DMS53 treated with DMSO at 0.1 percent for 48 hours (cell line): ENCODE data around the gene GMCL1.
A peak's percentile ranks its signal among the peaks of the same experiment; 100 is the strongest.
"Not testable (repeated sequence)": the region's sequence is repeated elsewhere in the genome, so short reads cannot be mapped to it uniquely, and the experiment has no call there.

Experiments
- DNase-seq: peaks from one replicate; lab custom pipeline; 2025; ENCODE audit not compliant: unreplicated experiment; lab: John Stamatoyannopoulos, UW

The GMCL1 gene

DNA sequence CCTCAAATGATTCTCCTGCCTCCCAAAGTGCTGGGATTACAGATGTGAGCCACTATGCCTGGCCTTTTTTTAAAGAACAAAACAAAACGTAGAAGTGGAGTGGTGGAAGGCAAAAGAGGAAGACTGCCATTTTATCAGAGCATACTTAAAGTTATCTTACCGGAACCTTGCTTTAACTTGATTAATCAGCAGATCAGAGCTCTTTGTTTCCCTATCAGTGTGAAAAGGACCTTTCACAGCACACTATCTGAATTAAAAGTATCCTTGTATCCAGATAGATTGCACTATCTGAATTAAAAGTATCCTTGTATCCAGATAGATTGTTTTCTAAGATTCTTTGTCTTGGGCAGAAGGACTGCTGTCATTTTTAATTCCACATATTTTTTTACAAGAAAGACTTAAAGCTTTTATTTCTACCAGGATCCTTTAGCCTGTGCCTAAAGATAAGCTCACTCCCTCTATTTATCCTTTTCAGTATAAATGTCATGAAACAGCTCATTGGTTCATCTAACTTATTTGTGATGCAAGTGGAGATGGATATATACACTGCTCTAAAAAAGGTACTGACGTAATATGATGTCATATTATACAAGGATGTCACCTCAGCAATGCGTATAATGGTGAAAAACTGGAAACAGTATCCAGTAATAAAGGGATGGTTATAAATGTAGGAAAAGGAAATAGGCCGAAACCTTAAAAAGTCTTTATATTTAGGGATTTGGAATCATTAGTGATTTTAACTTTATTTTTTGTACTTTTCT lies 17.8 kb downstream of the GMCL1 start:
- DNase-seq, result no peak

DNA sequence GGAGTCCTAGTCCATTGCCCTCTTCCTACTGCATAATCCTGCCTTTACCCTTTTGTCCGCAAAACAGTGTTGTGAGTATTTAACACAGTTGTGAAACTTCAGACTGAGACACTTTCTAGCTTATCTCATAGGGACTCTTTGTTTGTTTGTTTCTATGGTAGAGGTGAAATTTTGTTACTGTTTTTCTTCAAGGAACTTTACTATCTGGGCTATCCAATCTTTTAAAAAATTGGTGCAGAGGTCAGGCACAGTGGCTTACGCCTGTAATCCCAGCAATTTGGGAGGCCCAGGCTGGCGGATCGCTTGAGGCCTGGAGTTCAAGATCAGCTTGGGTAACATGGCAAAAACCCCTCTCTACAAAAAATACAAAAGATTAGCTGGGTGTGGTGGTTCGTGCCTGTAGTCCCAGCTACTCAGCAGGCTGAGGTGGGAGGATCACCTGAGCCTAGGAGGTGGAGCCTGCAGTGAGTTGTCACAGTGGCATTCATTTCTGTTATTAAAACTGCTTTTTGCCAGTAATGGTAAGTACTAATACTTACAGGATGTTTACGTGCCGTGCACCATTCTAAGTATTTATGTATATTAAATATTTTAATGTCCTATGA lies 18.8 kb downstream of the GMCL1 start:
- DNase-seq, result no peak

GRCh38 chr2:69858261-69858660 lies 28.8 kb downstream of the GMCL1 start:
- no peak for DNase-seq

- no peak for DNase-seq
Observed at GRCh38 chr2:69863298-69863697, 33.8 kb downstream of the GMCL1 start.

- DNase-seq, result no peak
Observed at GRCh38 chr2:69888451-69888850, 59.0 kb downstream of the GMCL1 start.

- no peak for DNase-seq
Observed at GRCh38 chr2:69889302-69889701, 59.8 kb downstream of the GMCL1 start.

DNA sequence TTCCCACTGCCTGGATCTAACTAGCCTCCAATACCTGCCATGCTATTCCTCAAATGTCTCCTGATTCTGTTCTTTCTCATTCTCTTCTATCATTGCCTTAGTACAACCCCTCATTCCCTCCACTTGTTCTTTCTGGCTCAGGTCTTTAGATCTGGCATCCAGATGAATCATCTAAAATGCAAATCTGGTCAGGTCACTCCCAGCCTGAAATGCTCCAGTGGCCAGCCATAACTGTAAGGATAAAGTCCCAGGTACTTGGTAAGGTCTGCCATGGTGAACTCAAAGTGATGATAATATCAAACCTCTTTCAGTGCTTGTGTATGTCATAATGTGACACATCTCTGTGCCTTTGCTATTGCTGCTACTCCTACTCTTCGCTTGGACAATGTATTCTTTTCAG lies 61.4 kb downstream of the GMCL1 start:
- DNase-seq, result no peak

DNA sequence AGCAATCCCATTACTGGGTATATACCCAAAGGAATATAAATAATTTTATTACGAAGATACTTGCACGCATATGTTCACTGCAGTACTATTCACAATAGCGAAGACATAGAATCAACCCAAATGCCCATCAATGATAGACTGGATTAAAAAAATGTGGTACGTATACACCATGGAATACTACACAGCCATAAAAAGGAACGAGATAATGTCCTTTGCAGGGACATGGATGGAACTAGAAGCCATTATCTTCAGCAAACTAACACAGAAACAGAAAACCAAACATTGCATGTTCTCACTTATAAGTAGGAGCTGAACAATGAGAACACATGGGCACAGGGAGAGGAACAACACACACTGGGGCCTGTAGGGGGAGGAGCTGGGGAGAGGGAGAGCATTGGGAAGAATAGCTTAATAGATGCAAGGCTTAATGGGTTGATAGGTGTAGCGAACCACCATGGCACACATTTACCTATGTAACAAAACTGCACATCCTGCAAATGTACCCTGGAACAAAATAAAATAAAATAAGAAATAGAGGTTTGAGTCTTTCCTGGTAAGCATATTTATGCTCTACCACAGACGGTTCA lies 63.5 kb downstream of the GMCL1 start:
- DNase-seq, result not testable (repeated sequence)

DNA sequence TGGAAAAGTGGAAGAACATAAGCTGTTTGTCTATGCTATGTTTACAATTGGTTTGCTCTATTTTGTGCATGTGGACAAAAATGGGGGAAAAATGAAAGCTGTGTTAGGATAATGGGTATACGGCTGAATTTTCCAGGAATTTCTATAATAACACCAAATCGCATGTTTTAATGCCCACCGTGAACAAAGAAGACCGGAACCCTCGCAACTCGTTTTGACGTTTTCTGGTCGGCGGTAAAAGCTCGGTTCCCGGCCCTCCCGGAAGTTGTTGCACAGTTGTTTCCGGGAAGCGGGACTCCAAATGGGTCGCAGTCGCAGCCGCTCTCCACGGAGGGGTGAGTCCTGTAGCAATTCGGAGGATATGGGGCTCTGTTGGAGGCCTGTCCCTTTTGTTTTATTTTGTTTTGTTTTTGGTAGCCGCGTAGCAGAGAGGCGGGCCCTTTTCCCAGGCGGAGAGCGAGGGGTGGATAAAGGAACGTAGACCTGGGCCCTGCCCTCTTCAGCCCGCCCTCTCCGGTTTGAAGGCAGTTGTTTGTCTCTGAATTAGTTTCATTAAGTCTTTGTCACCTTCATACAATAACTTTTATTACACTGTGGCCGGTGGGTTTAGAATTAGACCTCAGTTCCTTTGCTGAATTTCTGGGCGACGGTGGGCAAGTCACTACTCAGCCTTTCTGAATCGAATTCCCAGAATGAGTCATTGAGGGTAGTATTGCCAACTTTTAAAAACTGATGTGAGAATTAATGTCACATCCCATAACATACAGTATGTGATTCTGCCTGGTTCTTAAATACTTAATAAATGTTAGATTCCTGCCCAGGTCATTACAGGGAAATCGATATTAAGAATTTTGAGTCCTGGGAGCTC lies 64.5 kb downstream of the GMCL1 start, which contains the start of gene SNRNP27:
TSS of gene SNRNP27 (plus strand) at position 273 of the 868 bp plus-strand sequence. CDS start at position 302, 29 bp downstream.
- peak; percentile 52 for DNase-seq

DNA sequence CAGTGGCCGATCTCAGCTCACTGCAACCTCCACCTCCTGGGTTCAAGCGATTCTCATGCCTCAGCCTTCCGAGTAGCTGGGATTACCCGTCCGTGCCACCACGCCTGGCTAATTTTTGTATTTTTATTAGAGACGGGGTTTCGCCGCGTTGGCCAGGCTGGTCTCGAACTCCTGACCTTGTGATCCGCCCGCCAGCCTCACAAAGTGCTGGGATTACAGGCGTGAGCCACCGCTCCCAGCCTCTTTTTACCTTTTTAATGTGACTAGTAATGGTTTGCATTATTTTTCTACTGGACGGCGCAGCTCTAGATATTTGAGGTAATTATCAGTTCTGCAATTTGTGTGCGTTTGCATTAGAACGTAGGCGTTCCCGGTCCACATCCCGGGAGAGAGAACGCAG lies 65.3 kb downstream of the GMCL1 start:
- DNase-seq, result not testable (repeated sequence)

DNA sequence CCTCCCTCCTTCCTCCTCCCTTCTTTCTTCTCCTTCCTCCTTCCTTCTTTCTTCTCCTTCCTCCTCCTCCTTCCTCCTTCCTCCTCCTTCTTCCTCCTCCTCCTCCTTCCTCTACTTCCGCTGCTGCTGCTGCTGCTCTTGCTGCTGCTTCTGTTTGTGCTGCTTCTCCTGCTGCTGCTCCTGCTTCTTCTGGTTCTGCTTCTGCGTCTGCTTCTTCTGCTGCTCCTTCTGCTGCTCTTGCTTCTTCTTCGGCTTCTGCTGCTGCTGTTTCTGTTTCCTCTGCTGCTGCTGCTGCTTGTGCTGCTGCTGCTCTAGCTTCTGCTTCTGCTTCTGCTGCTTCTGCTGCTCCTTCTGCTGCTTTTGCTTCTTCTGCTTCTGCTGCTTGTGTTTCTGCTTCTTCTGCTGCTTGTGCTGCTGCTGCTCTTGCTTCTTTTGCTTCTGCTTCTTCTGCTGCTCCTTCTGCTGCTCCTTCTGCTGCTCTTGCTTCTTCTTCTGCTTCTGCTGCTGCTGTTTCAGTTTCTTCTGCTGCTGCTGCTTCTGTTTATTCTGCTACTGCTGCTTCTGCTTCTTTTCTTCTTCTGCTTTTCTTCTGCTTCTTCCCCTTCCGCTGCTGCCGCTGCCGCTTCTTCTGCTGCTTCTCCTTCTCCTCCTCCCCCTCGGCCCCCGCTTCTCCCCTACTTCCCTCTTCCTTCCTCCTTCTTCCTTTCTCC lies 72.9 kb downstream of the GMCL1 start:
- no peak for DNase-seq

- no peak for DNase-seq
Observed at GRCh38 chr2:69907216-69907615, 77.8 kb downstream of the GMCL1 start.

DNA sequence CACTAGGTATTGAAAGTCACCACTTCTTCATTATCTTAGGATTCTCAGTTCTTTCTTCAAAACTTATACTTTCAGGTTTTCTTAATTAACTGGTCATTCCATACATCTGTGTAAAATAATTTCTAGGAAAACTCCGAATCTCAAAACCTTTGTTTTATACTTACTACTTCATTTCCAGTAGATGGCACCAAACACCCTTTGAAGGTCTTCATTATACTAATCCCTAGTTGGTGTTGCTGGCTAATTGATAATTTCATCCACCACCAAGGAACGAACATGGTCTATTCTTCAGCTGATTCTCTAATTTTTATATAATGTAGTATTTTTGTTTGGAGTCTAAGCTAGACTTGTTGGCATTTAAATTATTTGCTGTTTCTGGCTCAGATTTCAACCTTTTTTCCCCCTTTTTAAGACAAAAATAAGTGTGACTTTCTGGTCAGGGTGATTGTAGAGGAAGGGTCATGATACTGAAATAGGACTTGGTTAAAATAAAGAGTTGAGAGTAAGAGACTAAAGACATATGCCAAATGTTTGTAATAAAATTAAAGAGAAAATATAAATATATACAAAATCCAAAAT lies 82.6 kb downstream of the GMCL1 start:
- peak; percentile 71 for DNase-seq

GRCh38 chr2:69914164-69914949 lies 84.9 kb downstream of the GMCL1 start:
- DNase-seq, result peak; percentile 99

DNA sequence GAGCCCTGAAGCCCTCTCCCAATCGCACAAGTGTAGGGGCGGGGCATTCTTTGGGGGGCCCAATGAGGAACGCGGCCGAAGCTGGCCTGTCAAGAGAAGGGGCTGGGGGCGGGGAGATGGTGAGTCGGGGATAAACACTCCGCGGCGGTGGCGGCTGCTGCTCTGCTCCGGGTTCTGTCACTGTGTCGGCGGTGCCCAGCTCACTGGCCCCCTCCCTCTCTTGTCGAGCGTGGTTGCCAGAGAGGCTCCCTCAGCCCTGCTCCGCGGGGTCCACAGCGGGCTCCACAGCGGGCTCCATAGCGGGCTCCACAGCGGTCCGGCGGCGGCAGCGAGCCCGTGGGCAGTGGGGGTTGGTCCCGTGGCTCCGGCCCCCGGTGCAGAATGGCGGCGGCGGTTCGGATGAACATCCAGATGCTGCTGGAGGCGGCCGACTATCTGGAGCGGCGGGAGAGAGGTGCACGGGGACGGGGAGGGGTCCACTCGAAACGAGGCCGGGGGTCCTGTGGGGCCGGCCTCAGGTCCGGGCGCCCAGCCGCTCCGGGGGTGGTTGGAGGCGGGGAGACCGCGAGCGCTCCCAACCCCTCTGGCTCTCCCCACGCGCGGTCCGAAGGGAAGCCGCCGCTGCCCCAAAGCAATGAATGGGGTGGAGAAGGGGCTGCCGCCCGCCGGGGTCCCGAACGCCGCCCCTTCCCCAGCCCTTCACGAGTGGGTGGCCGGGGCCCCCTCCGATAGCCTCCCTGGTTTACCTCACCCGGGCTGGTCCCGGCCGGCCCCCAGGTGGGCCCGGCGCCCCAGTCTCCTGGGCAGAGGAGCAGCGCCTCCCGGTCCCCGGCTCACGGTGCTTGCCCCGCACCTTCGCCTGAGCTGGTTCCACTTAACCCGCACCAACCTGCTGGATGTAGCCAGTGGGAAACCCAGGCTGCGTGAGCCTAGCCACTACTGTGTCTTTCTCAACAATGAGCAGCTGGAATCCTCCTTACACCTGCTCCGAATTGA lies 85.8 kb downstream of the GMCL1 start, which contains the start of gene MXD1:
TSS of gene MXD1 (plus strand) at position 160 of the 996 bp plus-strand sequence. CDS start at position 382, 222 bp downstream.
- no peak for DNase-seq

- no peak for DNase-seq
Observed at GRCh38 chr2:69916106-69916505, 86.6 kb downstream of the GMCL1 start.

- DNase-seq, result no peak
Observed at GRCh38 chr2:69917852-69918251, 88.4 kb downstream of the GMCL1 start.

- DNase-seq, result no peak
Observed at GRCh38 chr2:69918401-69918800, 88.9 kb downstream of the GMCL1 start.
